GM18520 (cell line): ENCODE measurements around the gene LPP.

Source experiments
- ATAC-seq: cut with Tn5 transposase; IDR thresholded peaks from one replicate; pipeline ENCODE4 v1.9.1; 2021; ENCODE audit not compliant: unreplicated experiment

The LPP gene

GRCh38 chr3:188135271-188135670 is 18.7 kb upstream of the LPP start:
- no peak for ATAC-seq

DNA sequence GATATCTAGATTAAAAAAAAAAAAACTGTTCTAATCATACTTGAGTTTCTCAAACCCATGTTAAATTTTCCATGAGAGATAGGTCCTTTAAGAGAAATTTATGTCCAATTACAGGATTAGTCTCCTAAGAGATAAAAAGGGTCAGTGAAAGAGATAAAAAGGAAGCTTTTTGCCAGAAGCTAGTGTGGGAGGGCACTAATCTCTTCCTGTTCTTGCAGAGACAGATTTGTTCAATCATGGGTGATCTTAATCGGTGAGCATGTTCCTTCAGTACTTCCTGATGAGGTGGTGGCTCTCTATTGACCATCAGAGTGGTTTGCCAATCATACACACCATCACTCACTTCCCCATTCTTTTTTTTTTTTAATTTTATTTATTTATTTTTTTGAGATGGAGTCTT is 16.9 kb upstream of the LPP start:
- no peak for ATAC-seq

DNA sequence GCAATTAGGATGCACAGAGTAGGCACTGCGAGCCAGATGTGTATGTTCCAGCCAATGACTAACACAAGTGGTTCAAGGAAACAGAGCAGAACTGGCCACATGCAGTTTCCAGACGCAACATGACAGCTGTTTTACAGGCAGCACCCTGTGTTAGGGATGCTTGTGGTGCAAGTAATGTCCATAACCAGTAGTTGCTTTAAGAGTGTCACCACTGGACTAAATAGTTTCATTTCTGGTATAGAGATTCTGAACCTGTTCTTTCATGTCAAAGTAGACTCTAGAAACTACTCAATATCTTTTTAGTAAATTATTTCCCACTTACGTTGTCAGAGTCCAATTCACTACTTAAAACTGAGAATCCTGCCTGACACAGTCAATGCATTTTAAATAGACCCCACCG is 14.5 kb upstream of the LPP start:
- no peak for ATAC-seq

DNA sequence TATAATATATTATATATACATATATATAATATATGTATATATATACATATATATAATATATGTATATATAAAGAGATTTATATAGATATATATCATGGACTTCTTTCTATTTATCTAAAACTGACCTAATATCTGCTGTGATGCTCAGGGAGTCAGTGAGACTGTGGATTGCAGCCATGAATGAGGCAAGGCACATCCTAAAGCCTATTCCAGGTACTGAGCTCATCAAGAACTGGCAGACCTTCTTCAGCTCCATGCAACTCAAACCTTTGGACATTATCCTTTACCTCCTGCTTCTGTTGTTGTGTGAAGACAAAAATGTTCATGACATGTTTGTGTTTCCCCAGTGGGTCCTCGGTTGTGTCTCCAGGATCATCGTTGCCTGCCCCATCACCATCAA is 7.7 kb upstream of the LPP start:
- ATAC-seq = no peak

DNA sequence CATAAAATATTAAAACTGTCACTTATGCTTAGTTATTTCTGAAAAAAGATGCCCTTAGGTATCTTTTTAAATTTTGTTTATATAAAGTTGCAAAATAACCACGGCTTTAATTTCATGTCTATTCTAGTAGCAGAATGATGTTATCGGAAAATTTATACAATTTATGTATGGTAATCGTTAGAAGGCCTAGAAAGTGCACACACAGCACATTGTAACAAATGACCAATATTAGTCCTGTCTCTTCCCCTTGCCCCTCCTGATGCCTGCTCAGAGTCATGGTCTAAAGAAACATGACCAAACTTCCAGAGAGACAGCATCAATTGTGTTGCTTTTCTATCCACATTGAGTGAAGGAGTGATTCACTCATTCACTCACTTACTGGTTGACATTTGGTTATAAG is 6.2 kb upstream of the LPP start:
- ATAC-seq = no peak

- no peak for ATAC-seq
Measured at GRCh38 chr3:188148318-188148717, 5.6 kb upstream of the LPP start.

DNA sequence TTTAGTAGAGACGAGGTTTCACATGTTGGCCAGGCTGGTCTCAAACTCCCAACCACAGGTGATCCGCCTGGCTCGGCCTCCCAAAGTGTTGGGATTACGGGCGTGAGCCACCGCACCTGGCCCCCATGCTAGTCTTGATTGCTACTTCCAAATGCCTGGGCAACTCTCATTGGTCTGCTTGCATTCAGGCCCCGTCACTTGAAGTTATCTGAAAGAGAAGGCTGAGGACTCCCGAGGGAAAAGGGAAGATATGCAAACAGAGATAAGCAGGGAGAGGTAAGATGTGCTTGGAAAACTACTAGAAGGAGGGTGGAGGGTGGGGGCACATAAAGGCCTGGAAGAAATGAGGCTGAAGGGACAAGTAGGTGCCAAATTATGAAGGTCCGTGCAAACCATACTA is 4.4 kb upstream of the LPP start:
- no peak for ATAC-seq

DNA sequence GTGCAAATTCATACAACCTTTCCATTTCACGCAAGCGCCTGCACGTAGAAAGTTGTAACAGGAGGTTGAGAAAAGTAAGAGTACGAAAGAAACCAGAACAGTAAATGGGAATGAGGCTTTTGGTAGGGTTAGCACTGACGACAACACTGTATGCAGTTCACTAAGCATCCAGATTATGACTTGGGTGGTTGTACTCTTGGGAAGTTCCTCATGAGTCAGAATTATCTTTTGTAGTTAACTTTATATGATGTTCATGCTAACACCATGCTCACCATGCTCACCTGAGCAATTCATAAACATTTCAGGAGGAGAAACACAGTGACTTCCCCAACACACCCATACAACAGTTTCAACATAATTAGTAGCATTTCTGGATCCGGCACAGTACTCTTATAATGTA is 3.0 kb upstream of the LPP start:
- no peak for ATAC-seq

DNA sequence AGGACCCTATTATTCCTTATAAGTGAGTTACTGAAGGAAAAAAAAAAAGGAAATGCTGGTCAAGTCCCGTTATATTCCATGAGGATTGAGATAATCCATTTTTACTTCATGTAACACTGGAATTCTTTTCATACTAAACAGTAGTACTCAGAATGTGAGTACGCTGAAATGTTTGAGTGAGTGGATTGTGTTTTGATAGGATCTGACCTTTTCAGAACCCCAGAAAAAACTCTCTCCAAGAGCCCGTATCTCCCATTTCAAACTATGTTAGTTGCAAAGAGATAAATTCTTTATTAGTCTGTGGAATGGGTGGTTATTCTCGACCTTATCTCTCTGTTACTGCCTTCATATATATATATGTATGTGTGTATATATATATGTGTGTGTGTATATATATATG is 2.5 kb upstream of the LPP start:
- no peak for ATAC-seq

- no peak for ATAC-seq
Measured at GRCh38 chr3:188152660-188153436, 1.1 kb upstream of the LPP start.

- ATAC-seq = peak; percentile 12
Measured at GRCh38 chr3:188153437-188154013, 432 bp upstream of the LPP start.

GRCh38 chr3:188154809-188155574 is 1.0 kb downstream of the LPP start:
- ATAC-seq = no peak

DNA sequence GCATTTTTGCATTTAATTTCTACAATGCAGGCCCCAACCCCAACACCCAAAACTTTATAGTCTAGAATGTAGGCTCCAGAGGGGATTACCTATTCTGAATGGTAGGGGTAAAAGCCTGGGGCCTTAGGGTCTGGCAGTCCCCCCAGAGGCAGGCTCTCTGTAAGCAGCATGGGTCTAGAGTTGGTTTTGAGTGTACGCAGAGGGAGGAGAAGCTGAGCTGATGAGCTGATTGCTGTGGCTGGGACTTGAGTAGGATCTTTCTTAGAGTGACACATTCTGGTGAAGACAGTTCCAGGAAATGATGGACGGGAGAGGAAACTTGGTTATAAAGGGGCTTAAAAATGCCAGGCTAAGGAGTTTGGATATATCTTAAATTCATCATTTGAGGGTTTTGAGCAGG is 2.1 kb downstream of the LPP start:
- no peak for ATAC-seq

GRCh38 chr3:188157407-188157806 is 3.5 kb downstream of the LPP start:
- ATAC-seq = no peak

- ATAC-seq = no peak
Measured at GRCh38 chr3:188157971-188158370, 4.0 kb downstream of the LPP start.

DNA sequence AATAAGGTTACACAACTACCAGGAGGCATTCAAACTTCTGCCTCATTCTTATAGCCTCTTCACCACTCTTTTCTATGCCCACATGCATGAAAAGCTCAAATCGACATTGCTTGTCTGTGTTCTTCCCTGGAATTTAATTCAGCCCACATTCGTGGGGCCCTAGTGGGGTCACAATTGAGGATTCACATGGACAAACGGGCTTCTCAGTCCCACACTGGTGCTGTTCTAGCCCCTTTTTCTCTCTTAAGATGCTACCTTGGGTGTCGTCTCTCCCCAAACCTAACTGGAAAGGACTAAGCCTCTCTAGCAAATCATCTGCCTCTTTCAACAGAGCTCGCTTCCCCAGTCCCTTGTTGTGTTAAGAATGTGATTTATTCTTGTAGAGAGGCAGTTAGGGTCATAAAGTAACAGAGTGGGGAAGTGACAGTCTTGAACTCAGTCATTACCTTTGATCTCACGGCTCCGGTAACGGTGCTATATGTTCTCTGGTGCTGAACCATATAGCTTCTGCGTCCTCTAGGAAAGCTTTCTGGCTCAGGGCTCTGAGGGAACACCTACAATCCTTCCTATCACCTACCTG is 4.9 kb downstream of the LPP start:
- no peak for ATAC-seq

GRCh38 chr3:188160751-188161150 is 6.8 kb downstream of the LPP start:
- no peak for ATAC-seq

GRCh38 chr3:188164248-188164687 is 10.3 kb downstream of the LPP start:
- no peak for ATAC-seq

GRCh38 chr3:188165596-188165995 is 11.6 kb downstream of the LPP start:
- no peak for ATAC-seq

GRCh38 chr3:188166441-188166840 is 12.5 kb downstream of the LPP start:
- ATAC-seq = no peak

DNA sequence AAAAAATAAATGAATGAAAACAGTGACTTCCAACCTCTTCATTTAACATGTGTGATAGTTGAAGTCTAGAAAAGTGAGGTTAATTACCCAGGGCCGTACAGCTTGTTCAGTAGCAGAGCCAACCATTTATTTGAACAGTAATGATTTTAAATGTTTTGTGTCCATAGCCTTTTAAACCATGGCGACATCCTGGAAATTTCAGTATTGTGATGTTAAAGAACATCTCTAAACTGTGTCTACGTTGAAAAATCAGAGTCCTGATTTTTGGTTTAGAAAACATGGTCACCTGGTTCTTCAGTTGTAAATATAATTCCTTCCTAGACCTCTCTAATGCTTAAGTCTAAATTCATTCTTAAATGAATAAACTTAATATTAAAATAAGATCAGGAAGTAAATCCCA is 14.2 kb downstream of the LPP start:
- no peak for ATAC-seq

- ATAC-seq = no peak
Measured at GRCh38 chr3:188168648-188169047, 14.7 kb downstream of the LPP start.
